Gastrocnemius medialis (tissue), 4 donors: ENCODE data around the gene TJP3.

Experiments
- POLR2A ChIP-seq, 2 donors: fragments of 450-650 bp; IDR thresholded peaks; one replicate each; pipeline ENCODE4 v1.6.1; 2017; ENCODE audit warnings: antibody characterized with exemption in 2 of 2, mild to moderate bottlenecking in 2 of 2, moderate library complexity in 2 of 2
- TF ChIP-seq, protein P1 (sequence below), 5 experiments: fragments of 450-650 bp in 3 of 5; fragments of 200-600 bp in 2 of 5; sonication (generic) in 2 of 5; IDR thresholded peaks in 4 of 5; conservative IDR thresholded peaks in 1 of 5; 1 replicate in 4 of 5; 2 replicates in 1 of 5; pipeline ENCODE4 v1.5.1; 2016 to 2019; ENCODE audit warnings: antibody characterized with exemption in 5 of 5, mild to moderate bottlenecking in 3 of 5, moderate library complexity in 3 of 5

- TF ChIP-seq, protein P1, sequence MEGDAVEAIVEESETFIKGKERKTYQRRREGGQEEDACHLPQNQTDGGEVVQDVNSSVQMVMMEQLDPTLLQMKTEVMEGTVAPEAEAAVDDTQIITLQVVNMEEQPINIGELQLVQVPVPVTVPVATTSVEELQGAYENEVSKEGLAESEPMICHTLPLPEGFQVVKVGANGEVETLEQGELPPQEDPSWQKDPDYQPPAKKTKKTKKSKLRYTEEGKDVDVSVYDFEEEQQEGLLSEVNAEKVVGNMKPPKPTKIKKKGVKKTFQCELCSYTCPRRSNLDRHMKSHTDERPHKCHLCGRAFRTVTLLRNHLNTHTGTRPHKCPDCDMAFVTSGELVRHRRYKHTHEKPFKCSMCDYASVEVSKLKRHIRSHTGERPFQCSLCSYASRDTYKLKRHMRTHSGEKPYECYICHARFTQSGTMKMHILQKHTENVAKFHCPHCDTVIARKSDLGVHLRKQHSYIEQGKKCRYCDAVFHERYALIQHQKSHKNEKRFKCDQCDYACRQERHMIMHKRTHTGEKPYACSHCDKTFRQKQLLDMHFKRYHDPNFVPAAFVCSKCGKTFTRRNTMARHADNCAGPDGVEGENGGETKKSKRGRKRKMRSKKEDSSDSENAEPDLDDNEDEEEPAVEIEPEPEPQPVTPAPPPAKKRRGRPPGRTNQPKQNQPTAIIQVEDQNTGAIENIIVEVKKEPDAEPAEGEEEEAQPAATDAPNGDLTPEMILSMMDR (IDR thresholded peaks at IDR 0.05 in 4 of 5, conservative IDR thresholded peaks at IDR 0.05 in 1 of 5), result no peak
- no peak for TF ChIP-seq POLR2A (IDR thresholded peaks at IDR 0.05)
These were observed 74.1 kb downstream of the TJP3 start for GRCh38 chr19:3782330-3782729.
